Coronary artery (tissue), 2 donors: ENCODE measurements around the gene PSMG4.
A peak's percentile ranks its signal among the peaks of the same experiment; 100 is the strongest.
"Not testable (repeated sequence)": the region's sequence is repeated elsewhere in the genome, so short reads cannot be mapped to it uniquely, and the experiment has no call there.

ENCODE experiments used
- DNase-seq: peaks from one replicate; pipeline ENCODE4 v3.0.0-alpha.2; 2017; ENCODE audit warnings: low spot score
- H3K27ac ChIP-seq, 2 donors: fragments of 200-600 bp; sonication (generic); one replicate each; pipeline ENCODE4 v1.5.1; 2016 to 2019
- H3K4me3 ChIP-seq: fragments of 200-600 bp; sonication (generic); 2 replicates; pipeline ENCODE4 v1.5.1; 2016; ENCODE audit warnings: mild to moderate bottlenecking, moderate library complexity
- TF ChIP-seq, protein P1 (sequence below): fragments of 200-600 bp; sonication (generic); IDR thresholded peaks from one replicate; pipeline ENCODE4 v1.5.1; 2019; ENCODE audit warnings: antibody characterized with exemption

PSMG4 gene

DNA sequence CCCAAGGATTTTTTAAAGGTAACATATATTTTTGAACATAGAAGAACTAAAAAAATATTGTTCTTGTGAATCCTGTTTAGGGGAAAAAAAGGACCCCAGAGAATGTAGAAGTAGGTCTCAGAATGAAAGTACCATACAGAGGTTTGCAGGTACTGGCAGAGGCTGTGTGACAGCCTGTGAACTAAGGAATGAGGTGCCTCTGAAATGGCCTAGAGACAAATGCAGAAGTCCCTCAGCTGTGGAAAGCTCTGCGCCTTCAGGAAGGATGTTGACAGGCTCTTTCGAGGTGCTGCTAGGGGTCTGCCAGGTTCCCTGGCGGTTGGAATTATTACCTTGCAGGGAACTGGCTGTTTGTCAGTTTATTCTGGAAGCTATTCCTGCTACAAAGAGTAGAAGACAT is 22.7 kb upstream of the PSMG4 start:
- Histone ChIP-seq H3K4me3 (no peak overlapping the region), H3K27ac (no peak overlapping the region)
- TF ChIP-seq, protein P1, sequence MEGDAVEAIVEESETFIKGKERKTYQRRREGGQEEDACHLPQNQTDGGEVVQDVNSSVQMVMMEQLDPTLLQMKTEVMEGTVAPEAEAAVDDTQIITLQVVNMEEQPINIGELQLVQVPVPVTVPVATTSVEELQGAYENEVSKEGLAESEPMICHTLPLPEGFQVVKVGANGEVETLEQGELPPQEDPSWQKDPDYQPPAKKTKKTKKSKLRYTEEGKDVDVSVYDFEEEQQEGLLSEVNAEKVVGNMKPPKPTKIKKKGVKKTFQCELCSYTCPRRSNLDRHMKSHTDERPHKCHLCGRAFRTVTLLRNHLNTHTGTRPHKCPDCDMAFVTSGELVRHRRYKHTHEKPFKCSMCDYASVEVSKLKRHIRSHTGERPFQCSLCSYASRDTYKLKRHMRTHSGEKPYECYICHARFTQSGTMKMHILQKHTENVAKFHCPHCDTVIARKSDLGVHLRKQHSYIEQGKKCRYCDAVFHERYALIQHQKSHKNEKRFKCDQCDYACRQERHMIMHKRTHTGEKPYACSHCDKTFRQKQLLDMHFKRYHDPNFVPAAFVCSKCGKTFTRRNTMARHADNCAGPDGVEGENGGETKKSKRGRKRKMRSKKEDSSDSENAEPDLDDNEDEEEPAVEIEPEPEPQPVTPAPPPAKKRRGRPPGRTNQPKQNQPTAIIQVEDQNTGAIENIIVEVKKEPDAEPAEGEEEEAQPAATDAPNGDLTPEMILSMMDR, result no peak
- DNase-seq, result no peak

DNA sequence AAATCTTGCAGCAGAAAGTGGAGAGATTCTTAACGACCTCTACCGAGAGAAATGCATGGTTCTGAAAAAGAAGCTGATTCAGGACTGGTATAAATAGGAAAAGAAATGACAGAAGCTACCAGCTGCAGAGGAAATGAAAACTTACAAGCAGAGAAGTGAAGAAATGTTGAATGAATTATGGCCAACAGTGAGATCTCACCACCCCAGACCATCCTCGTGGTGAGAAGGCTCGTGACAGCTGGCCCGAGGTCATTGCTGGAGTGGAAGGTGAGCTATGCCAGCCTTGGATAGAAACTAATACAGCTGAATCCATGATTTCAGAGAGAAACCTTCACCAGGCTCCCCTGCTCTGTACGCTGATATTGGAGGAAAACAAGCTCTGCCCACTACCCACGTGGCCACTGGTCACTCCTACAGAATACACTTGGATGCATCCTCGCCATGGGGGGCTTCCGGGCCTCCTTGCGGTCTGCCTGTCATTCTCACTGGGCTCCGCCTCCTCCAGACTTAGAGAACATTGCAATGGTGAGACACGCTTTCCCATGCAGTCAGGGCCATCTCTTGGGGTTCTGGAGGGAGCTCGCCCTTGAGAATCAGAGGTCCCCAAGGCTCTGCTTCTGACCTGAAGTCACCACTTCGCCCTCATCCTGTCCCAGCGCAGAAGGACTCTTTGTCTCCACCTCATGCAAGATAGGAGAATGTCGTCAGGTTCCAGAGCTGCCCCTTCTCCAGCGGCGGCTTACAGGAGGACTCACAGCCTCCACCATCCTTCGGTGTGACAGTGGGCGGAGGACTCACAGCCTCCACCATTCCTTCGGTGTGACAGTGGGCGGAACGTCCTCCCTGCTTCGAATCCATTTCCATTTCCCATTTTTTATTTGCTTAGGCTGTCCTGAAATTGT is 20.7 kb upstream of the PSMG4 start:
- Histone ChIP-seq H3K4me3 (no peak overlapping the region), H3K27ac (peak overlapping the region in 1 of 2 donors; percentile 58)
- TF ChIP-seq, protein P1, result no peak
- DNase-seq, result no peak

DNA sequence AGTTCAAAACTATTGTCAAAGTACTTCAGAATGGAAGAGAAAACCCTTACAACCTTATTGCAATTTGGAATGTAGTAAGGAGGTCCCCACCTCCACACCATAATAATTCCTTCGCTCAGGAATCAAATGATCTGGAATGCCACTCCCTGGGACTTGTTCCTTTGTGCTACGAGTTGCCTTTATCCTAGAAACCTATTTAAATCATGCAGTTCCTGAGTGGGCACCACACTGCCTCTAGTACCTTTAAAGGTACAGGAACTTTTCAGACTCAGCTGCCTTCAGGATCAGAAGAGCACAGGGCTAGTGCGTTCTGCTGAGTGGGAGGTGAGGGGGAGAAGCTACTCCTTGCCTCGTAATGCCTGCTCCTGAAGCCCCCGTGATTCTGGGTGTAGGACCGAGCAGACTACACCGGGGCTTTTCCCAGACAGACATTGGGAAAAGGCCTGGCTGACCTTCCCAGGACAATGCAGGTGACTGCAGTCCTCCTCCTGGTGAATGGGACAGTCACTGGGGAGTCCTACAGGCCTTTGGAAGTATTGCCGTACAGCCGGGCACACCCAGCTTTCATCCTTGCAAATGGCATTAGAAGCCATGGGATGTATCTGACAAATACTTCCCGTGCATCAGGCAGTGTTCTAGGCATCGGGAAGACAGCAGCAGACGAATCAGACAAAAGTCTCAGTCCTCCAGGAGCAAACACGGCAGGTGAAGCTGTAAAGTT is 19.5 kb upstream of the PSMG4 start:
- TF ChIP-seq, protein P1, result no peak

DNA sequence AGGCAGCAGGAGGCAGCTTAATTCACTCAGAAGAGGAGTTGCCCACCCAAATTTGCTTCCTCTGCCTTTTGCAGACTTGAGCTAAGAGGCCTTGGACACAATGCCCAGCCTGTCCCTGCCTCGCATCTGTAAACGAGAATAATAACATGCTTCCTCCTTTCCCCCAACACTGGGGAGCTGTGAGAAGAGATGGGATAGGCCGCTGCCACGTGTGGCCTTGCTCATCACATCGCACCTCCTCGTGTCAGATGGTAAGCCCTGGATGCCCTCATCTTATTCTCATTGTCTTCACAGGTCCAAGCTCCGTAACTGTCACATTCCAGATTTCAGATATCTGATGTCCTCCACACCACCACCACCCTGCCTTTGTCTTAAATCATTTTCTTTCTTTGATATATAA is 18.2 kb upstream of the PSMG4 start:
- H3K4me3 ChIP-seq, result no peak overlapping the region
- no peak for DNase-seq

More for the DNA sequence above, 19.5 kb upstream of the PSMG4 start:
- no peak overlapping the region for H3K4me3 ChIP-seq
- no peak overlapping the region for H3K27ac ChIP-seq
- DNase-seq, result no peak

DNA sequence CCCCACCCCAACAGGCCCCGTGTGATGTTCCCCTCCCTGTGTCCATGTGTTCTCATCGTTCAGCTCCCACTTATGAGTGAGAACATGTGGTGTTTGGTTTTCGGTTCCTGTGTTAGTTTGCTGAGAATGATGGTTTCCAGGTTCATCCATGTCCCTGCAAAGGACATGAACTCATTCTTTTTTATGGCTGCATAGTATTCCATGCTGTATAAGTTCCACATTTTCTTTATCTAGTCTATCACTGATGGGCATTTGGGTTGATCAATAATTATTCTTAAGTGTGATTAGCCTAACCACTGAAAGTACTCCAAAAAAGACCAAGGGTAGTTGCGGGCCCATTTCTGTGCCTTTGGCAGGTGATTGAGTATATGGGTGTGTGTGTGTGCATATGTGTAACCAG is 17.0 kb upstream of the PSMG4 start:
- H3K27ac ChIP-seq, H3K4me3 ChIP-seq, DNase-seq: not testable (repeated sequence)

More for the DNA sequence above, 18.2 kb upstream of the PSMG4 start:
- H3K27ac ChIP-seq, result no peak overlapping the region
- TF ChIP-seq, protein P1, result no peak

DNA sequence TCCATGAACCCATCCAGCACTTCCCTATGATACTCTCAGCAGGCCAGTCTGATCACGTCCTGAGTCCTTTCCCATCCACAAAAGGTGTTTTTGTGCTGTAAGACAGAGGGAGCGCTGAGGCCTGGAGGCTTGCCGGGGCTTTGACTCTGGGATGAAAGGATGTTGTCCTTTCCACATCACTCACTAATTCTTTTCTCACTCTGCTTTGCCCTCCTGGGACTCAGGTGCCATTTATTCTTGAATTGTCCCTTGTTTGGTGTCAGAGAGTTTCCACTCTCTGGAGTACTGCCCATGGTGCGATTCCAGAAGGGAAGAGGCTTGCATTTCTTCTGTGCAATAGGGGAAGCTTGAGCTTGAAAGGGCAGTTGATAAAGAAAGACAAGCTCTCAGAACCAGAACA is 16.0 kb upstream of the PSMG4 start:
- Histone ChIP-seq H3K4me3 (no peak overlapping the region), H3K27ac (no peak overlapping the region)
- TF ChIP-seq, protein P1, result no peak
- no peak for DNase-seq

DNA sequence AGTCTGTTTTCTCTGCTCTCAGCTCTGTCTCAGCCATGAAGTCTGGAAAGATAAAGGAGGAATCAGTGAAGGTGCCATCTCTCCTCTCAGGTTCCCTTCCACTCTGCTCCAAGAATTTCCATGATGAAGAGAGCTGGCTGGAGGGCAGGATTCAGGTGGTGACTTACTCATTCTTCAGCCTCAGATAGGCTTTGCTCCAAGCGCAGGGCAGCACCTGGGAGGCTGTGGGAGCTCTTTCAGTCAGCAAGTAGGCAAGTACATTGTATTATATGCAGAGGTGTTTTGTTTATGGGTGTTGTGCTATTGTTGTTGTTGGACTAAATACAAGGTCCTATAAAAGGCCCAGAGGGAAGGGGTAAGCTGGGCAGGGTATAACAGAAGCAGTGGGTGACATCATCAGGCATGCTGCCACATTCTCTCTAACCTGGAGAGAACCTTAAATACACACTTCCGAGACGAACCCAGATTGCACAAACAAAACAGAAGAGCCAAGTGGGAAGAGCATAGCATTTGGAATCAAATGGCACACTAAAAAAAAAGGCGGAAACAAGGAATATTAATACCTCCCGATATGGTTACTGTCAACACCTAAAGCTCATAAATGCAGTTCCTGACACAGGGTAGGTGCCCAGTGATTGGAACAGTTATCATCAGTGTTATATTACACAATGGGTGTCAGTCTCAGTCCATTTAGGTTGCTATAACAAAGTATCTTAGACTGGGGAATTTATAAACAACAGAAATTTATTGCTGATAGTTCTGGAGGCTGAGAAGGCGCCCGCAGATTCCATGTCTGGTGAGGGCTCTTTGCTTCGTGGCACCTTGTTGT is 14.5 kb upstream of the PSMG4 start:
- no peak for DNase-seq
- TF ChIP-seq, protein P1, result no peak
- Histone ChIP-seq H3K27ac (no peak overlapping the region), H3K4me3 (no peak overlapping the region)

DNA sequence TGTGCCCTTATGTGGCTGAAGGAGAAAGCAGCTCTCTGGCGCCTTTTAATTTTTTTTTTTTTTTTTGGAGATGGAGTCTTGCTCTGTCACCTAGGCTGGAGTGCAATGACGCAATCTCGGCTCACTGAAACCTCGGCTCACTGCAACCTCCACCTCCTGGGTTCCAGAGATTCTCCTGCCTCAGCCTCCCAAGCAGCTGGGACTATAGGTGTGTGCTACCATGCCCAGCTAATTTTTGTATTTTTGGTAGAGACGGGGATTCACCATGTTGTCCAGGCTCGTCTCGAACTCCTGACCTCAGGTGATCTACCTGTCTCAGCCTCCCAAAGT is 13.9 kb upstream of the PSMG4 start:
- H3K4me3 ChIP-seq, H3K27ac ChIP-seq, DNase-seq: not testable (repeated sequence)
